Neural cell (in vitro differentiated cells): Measurements from ENCODE around the gene ENTREP1. TPM values are rescaled to one million over a fixed set of nuclear protein-coding genes. Genes with fewer than 3 reads are reported as not detected.

Source experiments
- H2AFZ ChIP-seq: fragments of 200-600, 300-800 bp; sonication (generic), shearing (Covaris generic); 2 replicates; pipeline ENCODE4 v1.6.0; 2014; ENCODE audit warnings: low read depth, mild to moderate bottlenecking, antibody characterized with exemption, low read length, moderate library complexity
- H3F3A ChIP-seq: fragments of 200-600 bp; shearing (Covaris generic); 2 replicates; pipeline ENCODE4 v1.6.1; 2016; ENCODE audit warnings: mild to moderate bottlenecking, moderate library complexity, mixed read lengths, antibody characterized with exemption, low read length; ENCODE audit not compliant: insufficient read depth, poor library complexity, severe bottlenecking
- H3K27ac ChIP-seq: fragments of 200-600, 300-800 bp; sonication (generic), shearing (Covaris generic); 2 replicates; pipeline ENCODE4 v1.5.1; 2014; ENCODE audit warnings: mild to moderate bottlenecking, low read length, moderate library complexity
- H3K27me3 ChIP-seq: fragments of 300-800, 200-600 bp; sonication (generic), shearing (Covaris generic); 2 replicates; pipeline ENCODE4 v1.6.0; 2014; ENCODE audit warnings: mild to moderate bottlenecking, low read depth, low read length, moderate library complexity; ENCODE audit not compliant: insufficient read depth
- H3K36me3 ChIP-seq: fragments of 300-800, 200-600 bp; sonication (generic), shearing (Covaris generic); 2 replicates; pipeline ENCODE4 v1.5.1; 2014; ENCODE audit warnings: mild to moderate bottlenecking, antibody characterized with exemption, low read length, moderate library complexity; ENCODE audit not compliant: insufficient read depth
- H3K4me2 ChIP-seq: fragments of 300-800, 200-600 bp; sonication (generic), shearing (Covaris generic); 2 replicates; pipeline ENCODE4 v1.6.0; 2014; ENCODE audit warnings: mild to moderate bottlenecking, low read length
- H3K4me3 ChIP-seq: fragments of 300-800, 200-600 bp; sonication (generic), shearing (Covaris generic); 2 replicates; pipeline ENCODE4 v1.5.1; 2014; ENCODE audit warnings: mild to moderate bottlenecking, low read length, moderate library complexity
- H3K79me2 ChIP-seq: fragments of 200-600 bp; shearing (Covaris generic); replicated peaks from 2 replicates; pipeline ENCODE4 v1.6.0; 2014; ENCODE audit warnings: mild to moderate bottlenecking, low read length, moderate library complexity; ENCODE audit not compliant: insufficient read depth
- H3K9ac ChIP-seq: fragments of 300-800, 200-600 bp; sonication (generic), shearing (Covaris generic); 2 replicates; pipeline ENCODE4 v1.6.1; 2016; ENCODE audit warnings: mild to moderate bottlenecking, low read length, mixed read lengths
- H3K9me2 ChIP-seq: fragments of 200-600 bp; shearing (Covaris generic); 2 replicates; pipeline ENCODE4 v1.6.1; 2016; ENCODE audit warnings: mild to moderate bottlenecking, low read length, mixed read lengths; ENCODE audit not compliant: insufficient read depth
- H3K9me3 ChIP-seq: fragments of 200-600, 300-800 bp; sonication (generic), shearing (Covaris generic); 2 replicates; pipeline ENCODE4 v1.6.1; 2016; ENCODE audit warnings: mild to moderate bottlenecking, mixed run types, low read length, moderate library complexity, mixed read lengths
- H4K20me1 ChIP-seq: fragments of 200-600 bp; shearing (Covaris generic); 2 replicates; pipeline ENCODE4 v1.6.1; 2016; ENCODE audit warnings: mild to moderate bottlenecking, mixed run types; ENCODE audit not compliant: insufficient read depth
- EP300 ChIP-seq: fragments of 450-650 bp; conservative IDR thresholded peaks from 2 replicates; pipeline ENCODE4 v1.6.1; 2014; ENCODE audit warnings: antibody characterized with exemption, mild to moderate bottlenecking, moderate library complexity; ENCODE audit not compliant: poor library complexity, severe bottlenecking
- EZH2 ChIP-seq: fragments of 200-600, 300-800 bp; shearing (Covaris generic), sonication (generic); IDR thresholded peaks from 2 replicates; pipeline ENCODE4 v1.6.1; 2014; ENCODE audit warnings: antibody characterized with exemption, low read length, borderline replicate concordance, mild to moderate bottlenecking; ENCODE audit not compliant: insufficient read depth, poor library complexity, severe bottlenecking
- MXI1 ChIP-seq: fragments of 450-650 bp; conservative IDR thresholded peaks from 2 replicates; pipeline ENCODE4 v1.6.1; 2014; ENCODE audit warnings: antibody characterized with exemption, mild to moderate bottlenecking; ENCODE audit not compliant: poor library complexity, severe bottlenecking
- POLR2AphosphoS5 ChIP-seq: IDR thresholded peaks from 2 replicates; pipeline ENCODE4 v1.6.1; 2012
- RAD21 ChIP-seq: fragments of 450-650 bp; conservative IDR thresholded peaks from 2 replicates; pipeline ENCODE4 v1.6.1; 2014; ENCODE audit warnings: antibody characterized with exemption, mild to moderate bottlenecking, moderate library complexity
- SMC3 ChIP-seq: fragments of 450-650 bp; conservative IDR thresholded peaks from 2 replicates; pipeline ENCODE4 v1.6.1; 2014; ENCODE audit warnings: antibody characterized with exemption, mild to moderate bottlenecking, moderate library complexity; ENCODE audit not compliant: poor library complexity
- TAF1 ChIP-seq: IDR thresholded peaks from 2 replicates; pipeline ENCODE4 v1.6.1; 2012; ENCODE audit warnings: low read depth
- polyA plus RNA-seq: library from polyadenylated mRNA; depleted of rRNA; stranded (reverse); fragments of >200 nt; gene quantifications from 2 replicates; pipeline ENCODE4 v1.2.3, GENCODE V29; 2014
- TF ChIP-seq, protein P1 (sequence below): IDR thresholded peaks from 2 replicates; pipeline ENCODE4 v1.6.1; 2012; ENCODE audit warnings: borderline replicate concordance
- TF ChIP-seq, protein P2 (sequence below): fragments of 450-650 bp; IDR thresholded peaks from 2 replicates; pipeline ENCODE4 v1.5.1; 2014; ENCODE audit warnings: antibody characterized with exemption, mild to moderate bottlenecking, moderate library complexity; ENCODE audit not compliant: poor library complexity, severe bottlenecking

The ENTREP1 gene
- polyA plus RNA-seq, 1 donor from 2014 or later, result 2.0 TPM

GRCh38 chr9:69334317-69334716, 9.3 kb downstream of the ENTREP1 start:
- Histone ChIP-seq H4K20me1 (no peaks in the 10 kb centered on the region), H3K4me3 (no peak overlapping the region), H3K9ac (no peak overlapping the region), H3K4me2 (no peak overlapping the region), H3K79me2 (no peaks in the 10 kb centered on the region), H3K27me3 (no peaks in the 10 kb centered on the region), H3F3A (no peaks in the 10 kb centered on the region), H3K9me3 (no peaks in the 10 kb centered on the region), H3K9me2 (no peaks in the 10 kb centered on the region), H3K36me3 (no peaks in the 10 kb centered on the region), H2AFZ (no peak overlapping the region), H3K27ac (no peak overlapping the region)
- TF ChIP-seq EP300 (no peak), SMC3 (no peak), RAD21 (no peak), MXI1 (no peak), POLR2AphosphoS5 (no peak), TAF1 (no peak), EZH2 (no peak)
- TF ChIP-seq, protein P1, sequence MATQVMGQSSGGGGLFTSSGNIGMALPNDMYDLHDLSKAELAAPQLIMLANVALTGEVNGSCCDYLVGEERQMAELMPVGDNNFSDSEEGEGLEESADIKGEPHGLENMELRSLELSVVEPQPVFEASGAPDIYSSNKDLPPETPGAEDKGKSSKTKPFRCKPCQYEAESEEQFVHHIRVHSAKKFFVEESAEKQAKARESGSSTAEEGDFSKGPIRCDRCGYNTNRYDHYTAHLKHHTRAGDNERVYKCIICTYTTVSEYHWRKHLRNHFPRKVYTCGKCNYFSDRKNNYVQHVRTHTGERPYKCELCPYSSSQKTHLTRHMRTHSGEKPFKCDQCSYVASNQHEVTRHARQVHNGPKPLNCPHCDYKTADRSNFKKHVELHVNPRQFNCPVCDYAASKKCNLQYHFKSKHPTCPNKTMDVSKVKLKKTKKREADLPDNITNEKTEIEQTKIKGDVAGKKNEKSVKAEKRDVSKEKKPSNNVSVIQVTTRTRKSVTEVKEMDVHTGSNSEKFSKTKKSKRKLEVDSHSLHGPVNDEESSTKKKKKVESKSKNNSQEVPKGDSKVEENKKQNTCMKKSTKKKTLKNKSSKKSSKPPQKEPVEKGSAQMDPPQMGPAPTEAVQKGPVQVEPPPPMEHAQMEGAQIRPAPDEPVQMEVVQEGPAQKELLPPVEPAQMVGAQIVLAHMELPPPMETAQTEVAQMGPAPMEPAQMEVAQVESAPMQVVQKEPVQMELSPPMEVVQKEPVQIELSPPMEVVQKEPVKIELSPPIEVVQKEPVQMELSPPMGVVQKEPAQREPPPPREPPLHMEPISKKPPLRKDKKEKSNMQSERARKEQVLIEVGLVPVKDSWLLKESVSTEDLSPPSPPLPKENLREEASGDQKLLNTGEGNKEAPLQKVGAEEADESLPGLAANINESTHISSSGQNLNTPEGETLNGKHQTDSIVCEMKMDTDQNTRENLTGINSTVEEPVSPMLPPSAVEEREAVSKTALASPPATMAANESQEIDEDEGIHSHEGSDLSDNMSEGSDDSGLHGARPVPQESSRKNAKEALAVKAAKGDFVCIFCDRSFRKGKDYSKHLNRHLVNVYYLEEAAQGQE, result no peak
- TF ChIP-seq, protein P2, sequence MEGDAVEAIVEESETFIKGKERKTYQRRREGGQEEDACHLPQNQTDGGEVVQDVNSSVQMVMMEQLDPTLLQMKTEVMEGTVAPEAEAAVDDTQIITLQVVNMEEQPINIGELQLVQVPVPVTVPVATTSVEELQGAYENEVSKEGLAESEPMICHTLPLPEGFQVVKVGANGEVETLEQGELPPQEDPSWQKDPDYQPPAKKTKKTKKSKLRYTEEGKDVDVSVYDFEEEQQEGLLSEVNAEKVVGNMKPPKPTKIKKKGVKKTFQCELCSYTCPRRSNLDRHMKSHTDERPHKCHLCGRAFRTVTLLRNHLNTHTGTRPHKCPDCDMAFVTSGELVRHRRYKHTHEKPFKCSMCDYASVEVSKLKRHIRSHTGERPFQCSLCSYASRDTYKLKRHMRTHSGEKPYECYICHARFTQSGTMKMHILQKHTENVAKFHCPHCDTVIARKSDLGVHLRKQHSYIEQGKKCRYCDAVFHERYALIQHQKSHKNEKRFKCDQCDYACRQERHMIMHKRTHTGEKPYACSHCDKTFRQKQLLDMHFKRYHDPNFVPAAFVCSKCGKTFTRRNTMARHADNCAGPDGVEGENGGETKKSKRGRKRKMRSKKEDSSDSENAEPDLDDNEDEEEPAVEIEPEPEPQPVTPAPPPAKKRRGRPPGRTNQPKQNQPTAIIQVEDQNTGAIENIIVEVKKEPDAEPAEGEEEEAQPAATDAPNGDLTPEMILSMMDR, result no peak

DNA sequence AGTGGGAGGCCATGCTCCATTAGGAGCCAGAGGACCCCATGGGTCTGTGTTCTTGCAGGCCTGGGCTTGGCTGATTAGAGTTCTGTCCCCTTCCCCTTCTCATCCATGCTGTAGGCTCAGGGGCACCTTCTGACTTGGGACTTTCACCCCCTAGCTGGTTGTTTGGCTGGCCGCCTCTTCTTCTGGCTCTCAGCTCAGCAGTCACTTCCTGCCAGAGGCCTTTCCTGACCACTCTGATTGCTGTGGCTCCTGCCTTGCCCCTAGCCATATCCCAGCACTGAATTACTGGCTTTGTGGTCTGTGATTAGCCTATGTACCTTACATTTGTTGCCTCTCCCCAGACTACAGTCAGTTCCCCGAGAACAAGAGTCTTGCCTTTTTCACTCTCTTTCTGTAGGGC, 14.6 kb downstream of the ENTREP1 start:
- TF ChIP-seq EZH2, result no peak
- TF ChIP-seq RAD21, result no peak
- TF ChIP-seq POLR2AphosphoS5, result no peak
- TF ChIP-seq TAF1, result no peak
- no peak for TF ChIP-seq EP300
- no peak for TF ChIP-seq MXI1
- TF ChIP-seq, protein P2, result no peak
- H4K20me1 ChIP-seq, result no peaks in the 10 kb centered on the region
- H3K27me3 ChIP-seq, result no peaks in the 10 kb centered on the region
- no peaks in the 10 kb centered on the region for H3K9me3 ChIP-seq
- H3F3A ChIP-seq, result no peaks in the 10 kb centered on the region
- no peaks in the 10 kb centered on the region for H3K36me3 ChIP-seq
- no peaks in the 10 kb centered on the region for H3K79me2 ChIP-seq
- no peaks in the 10 kb centered on the region for H3K9me2 ChIP-seq
- H3K27ac ChIP-seq, result no peak overlapping the region
- H3K4me2 ChIP-seq, result no peak overlapping the region
- H3K4me3 ChIP-seq, result no peak overlapping the region
- H2AFZ ChIP-seq, result no peak overlapping the region
- no peak overlapping the region for H3K9ac ChIP-seq
